ENCODE results near the gene KSR2.

DNA sequence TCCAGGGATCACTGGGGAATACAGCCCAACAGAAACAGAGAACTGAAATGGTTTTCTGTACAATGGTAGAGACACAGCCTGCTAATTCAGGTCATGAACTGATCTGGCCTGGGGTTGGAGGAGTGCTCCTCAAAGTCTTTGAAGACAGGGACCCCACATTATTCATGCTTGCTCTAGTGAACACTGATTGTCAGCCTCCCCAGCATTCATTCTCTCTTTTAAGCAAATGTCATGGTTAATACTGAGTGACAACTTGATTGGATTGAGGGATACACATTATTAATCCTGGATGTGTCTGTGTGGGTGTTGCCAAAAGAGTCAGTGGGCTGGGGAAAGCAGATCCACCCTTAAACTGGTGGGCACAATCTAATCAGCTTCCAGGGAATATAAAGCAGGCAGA, 319.0 kb downstream of the KSR2 start:
- TF ChIP-seq POLR2A (IDR thresholded peaks at IDR 0.05) (no peak), CTCF (IDR thresholded peaks at IDR 0.05 in 4 of 5, conservative IDR thresholded peaks at IDR 0.05 in 1 of 5) (no peak)

Measured in gastrocnemius medialis (tissue), 4 donors.